Cardiac fibroblast (primary cell): ENCODE results near the gene EVI5L.

Experiments
- DNase-seq, 2 donors: peaks; one replicate each; pipeline versions ENCODE4 v3.0.0 to v3.0.0-alpha.2; 2010; ENCODE audit warnings: low read depth in 2 of 2
- H3K4me3 ChIP-seq, 2 donors: replicated peaks in 1 of 2; 1 replicate in 1 of 2; 2 replicates in 1 of 2; pipeline ENCODE4 v1.5.1; 2011; ENCODE audit warnings: low read depth in 2 of 2, low read length in 2 of 2, mild to moderate bottlenecking in 2 of 2, moderate library complexity in 1 of 2
- CTCF ChIP-seq: IDR thresholded peaks from one replicate; pipeline ENCODE4 v1.5.1; 2011; ENCODE audit warnings: low read depth, mild to moderate bottlenecking, low read length, inconsistent platforms

EVI5L gene

GRCh38 chr19:7879111-7879807 lies 49.2 kb downstream of the EVI5L start:
- DNase-seq: no peak

GRCh38 chr19:7879836-7880235 lies 49.8 kb downstream of the EVI5L start:
- DNase-seq: no peak
- no peak for TF ChIP-seq CTCF
- H3K4me3 ChIP-seq: no peak overlapping the region

More at GRCh38 chr19:7879111-7879807, 49.2 kb downstream of the EVI5L start:
- no peak for TF ChIP-seq CTCF
- H3K4me3 ChIP-seq: no peak overlapping the region

GRCh38 chr19:7881910-7882309 lies 51.9 kb downstream of the EVI5L start:
- no peak overlapping the region for H3K4me3 ChIP-seq
- TF ChIP-seq CTCF: no peak
- no peak for DNase-seq

DNA sequence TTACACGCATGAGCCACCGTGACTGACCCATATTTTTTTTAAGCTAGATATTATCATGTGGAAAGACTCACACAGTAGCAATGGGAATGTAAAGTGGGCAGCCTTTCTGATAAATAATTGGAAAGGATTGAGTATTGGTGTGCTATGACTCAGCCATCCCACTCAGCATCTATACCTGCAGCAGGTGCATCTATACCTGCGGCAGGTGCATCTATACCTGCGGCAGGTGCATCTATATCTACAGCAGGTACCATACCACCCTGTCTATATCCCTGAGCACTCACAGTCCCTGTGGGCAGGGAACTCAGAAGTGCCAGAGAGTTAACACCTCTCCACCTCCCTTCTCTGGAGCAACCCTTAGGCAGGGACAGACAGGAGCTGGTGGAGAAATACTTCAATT lies 53.1 kb downstream of the EVI5L start:
- H3K4me3 ChIP-seq: no peak overlapping the region
- no peak for TF ChIP-seq CTCF
- no peak for DNase-seq

DNA sequence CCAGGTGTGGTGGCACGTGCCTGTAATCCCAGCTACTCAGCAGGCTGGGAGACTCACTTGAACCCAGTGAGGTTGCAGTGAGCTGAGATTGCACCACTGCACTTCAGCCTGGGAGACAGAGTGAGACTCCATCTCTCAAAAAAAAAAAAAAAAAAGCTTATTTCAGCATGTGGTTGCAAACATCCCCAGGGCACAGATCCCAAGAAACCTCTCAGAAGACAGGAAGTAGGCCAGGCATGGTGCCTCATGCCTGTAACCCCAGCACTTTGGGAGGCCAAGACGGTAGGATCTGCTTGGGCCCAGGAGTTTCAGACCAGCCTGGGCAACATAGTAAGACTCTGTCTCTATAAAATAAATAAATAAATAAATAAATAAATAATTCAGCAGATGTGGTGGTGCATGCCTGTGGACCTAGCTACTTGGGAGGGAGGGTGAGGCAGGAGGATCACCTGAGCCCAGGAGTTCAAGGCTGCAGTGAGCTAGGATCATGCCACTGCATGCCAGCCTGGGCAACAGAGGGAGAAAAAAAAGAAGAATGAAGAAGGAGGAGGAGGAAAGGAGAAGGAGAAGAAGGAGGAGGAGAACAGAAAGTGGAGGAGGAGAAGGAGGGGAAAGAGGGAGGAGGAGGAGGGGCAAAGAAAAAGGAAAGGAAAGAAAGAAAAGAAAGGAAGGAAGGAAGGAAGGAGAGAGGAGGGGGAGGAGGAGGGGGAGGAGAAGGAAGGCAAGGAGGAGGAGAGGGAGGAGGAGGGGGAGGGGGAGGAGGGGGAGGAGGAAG lies 54.0 kb downstream of the EVI5L start:
- TF ChIP-seq CTCF: no peak
- H3K4me3 ChIP-seq: no peak overlapping the region
- DNase-seq: peak; percentile 49 to 70

GRCh38 chr19:7885818-7886217 lies 55.8 kb downstream of the EVI5L start:
- H3K4me3 ChIP-seq: no peak overlapping the region
- TF ChIP-seq CTCF: no peak
- no peak for DNase-seq
